Ovary (tissue), 9 donors: ENCODE measurements around the gene KIAA1671. TPM values are rescaled to one million over a fixed set of nuclear protein-coding genes. Genes with fewer than 3 reads are reported as not detected.

Source experiments
- DNase-seq, 5 donors: peaks; one replicate each; pipeline ENCODE4 v3.0.0-alpha.2; 2019 to 2020
- H3K27ac ChIP-seq, 2 donors: fragments of 200-600 bp; one replicate each; pipeline versions ENCODE4 v1.5.1 to v1.8.0; 2019 to 2022
- H3K27me3 ChIP-seq: fragments of 200-600 bp; one replicate; pipeline ENCODE4 v1.8.0; 2022
- H3K36me3 ChIP-seq: fragments of 200-600 bp; sonication (generic); one replicate; pipeline ENCODE4 v1.5.1; 2019
- H3K4me1 ChIP-seq: one replicate; pipeline ENCODE4 v1.8.1; 2013; ENCODE audit warnings: mild to moderate bottlenecking, moderate library complexity; ENCODE audit not compliant: insufficient read depth
- H3K4me3 ChIP-seq: fragments of 200-600 bp; sonication (generic); one replicate; pipeline ENCODE4 v1.5.1; 2017
- H3K9me3 ChIP-seq, 2 donors: fragments of 200-600 bp in 1 of 2; sonication (generic) in 1 of 2; one replicate each; pipeline versions ENCODE4 v1.5.1 to v1.8.1; 2013 to 2019; ENCODE audit warnings: mild to moderate bottlenecking in 1 of 2, moderate library complexity in 1 of 2
- CTCF ChIP-seq, 3 donors: fragments of 450-650 bp in 2 of 3; fragments of 200-600 bp in 1 of 3; IDR thresholded peaks; one replicate each; pipeline versions ENCODE4 v1.5.1 to v1.8.0; 2016 to 2022; ENCODE audit warnings: antibody characterized with exemption in 3 of 3, mild to moderate bottlenecking in 1 of 3
- EP300 ChIP-seq: sonication (generic); formaldehyde crosslinking; IDR thresholded peaks from one replicate; pipeline ENCODE4 v1.6.1; 2017; ENCODE audit warnings: antibody characterized with exemption
- POLR2A ChIP-seq: fragments of 450-650 bp; IDR thresholded peaks from one replicate; pipeline ENCODE4 v1.6.1; 2017; ENCODE audit warnings: antibody characterized with exemption, mild to moderate bottlenecking, moderate library complexity
- WGBS, 3 donors: extraction: QIAGEN DNeasy Blood & Tissue Kit in 1 of 3; methylation state at CpG; one replicate each; pipeline versions ENCODE4 v1.1.5 to v1.1.7; 2013 to 2017; 5-methylcytosine and 5-hydroxymethylcytosine counted together
- intact Hi-C, 4 donors: fragments of 100-400 bp; cut with DNase I; formaldehyde crosslinking; loops; one replicate each; pipeline versions ENCODE4 v1.11.0 to v1.15.1; 2022 to 2023
- polyA plus RNA-seq, 2 donors: library from polyadenylated mRNA; stranded (reverse); fragments of 200-250 nt in 1 of 2; fragments of 350-450 nt in 1 of 2; fragmentation: Illumina TruSeq in 1 of 2; extraction: RNeasy Lipid Tissue Mini Kit (QIAGEN cat#74804) in 1 of 2; gene quantifications; one replicate each; pipeline ENCODE4 v1.2.3, GENCODE V29; 2013 to 2014
- total RNA-seq, 7 donors: library from RNA; depleted of rRNA in 2 of 7; stranded (reverse); fragments of >200 nt in 2 of 7; fragmentation: NEBNext Ultra II Directional in 3 of 7; extraction: Animal tissue kit (Norgen Biotek cat#: 25700) in 3 of 7; gene quantifications; one replicate each; pipeline versions ENCODE4 v1.1.0 to v1.2.4, GENCODE V29; 2016 to 2023
- donor health status: DM: no; HTN: no; CAD: no; lungs with moderate emphysema.
- donor health status: DM: no; HTN: no; CAD: no.
- donor health status: Bipolar disorder and iron deficiency.
- donor health status: DM: yes; HTN: yes; CAD: no.
- donor health status: DM: no; HTN: no; CAD: no.
- donor health status: DM: yes; HTN: yes; CAD: no.

The KIAA1671 gene
- total and polyA plus RNA-seq, 9 donors = 9.8 to 27.9 (median 24.5) TPM

GRCh38 chr22:25120761-25121212 is 168.3 kb downstream of the KIAA1671 start:
- no peak for DNase-seq

DNA sequence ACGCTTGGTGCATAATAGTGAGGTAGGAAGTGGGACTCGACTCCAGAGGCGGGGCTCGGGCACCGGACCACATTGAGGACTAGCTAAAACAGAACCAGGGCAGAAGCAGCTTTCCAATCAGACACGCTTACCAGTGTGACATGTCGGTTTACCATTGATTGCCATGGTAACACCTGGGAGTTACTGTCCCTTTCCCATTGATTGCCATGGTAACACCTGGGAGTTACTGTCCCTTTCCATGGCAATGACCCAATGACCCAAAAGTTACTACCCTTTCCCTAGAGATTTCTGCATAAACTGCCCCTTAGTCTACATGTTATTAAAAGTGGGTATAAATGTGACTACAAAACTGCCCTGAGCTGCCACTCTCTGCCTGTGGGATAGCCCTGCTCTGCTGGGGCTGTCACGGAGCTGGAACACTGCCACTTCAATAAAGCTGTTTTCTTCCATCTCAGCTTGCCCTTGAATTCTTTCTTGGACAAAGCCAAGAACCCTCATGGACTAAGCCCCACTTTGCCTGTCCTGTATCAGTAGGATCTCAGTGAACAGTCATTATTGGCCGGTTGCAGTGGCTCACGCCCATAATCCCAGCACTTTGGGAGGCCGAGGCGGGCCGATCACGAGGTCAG is 169.7 kb downstream of the KIAA1671 start:
- DNase-seq = no peak
- no peak for TF ChIP-seq POLR2A
- no peak for TF ChIP-seq CTCF (IDR thresholded peaks at IDR 0.05)
- TF ChIP-seq EP300 = no peak
- 93 to 95% (median 94%) methylated on average over 14 of the region's 14 CpGs for WGBS, 3 donors
- H3K9me3 ChIP-seq = no peaks in the 10 kb centered on the region
- intact Hi-C loops = no loop called here
- no peak overlapping the region for H3K27ac ChIP-seq
- H3K4me1 ChIP-seq = no peaks in the 10 kb centered on the region
- H3K4me3 ChIP-seq = no peak overlapping the region
- no peaks in the 10 kb centered on the region for H3K27me3 ChIP-seq
- no peaks in the 10 kb centered on the region for H3K36me3 ChIP-seq

More at GRCh38 chr22:25120761-25121212, 168.3 kb downstream of the KIAA1671 start:
- H3K9me3 ChIP-seq = no peaks in the 10 kb centered on the region
- intact Hi-C loops = no loop called here
- H3K36me3 ChIP-seq = no peaks in the 10 kb centered on the region
- no peak overlapping the region for H3K27ac ChIP-seq
- 69 to 77% (median 77%) methylated on average over 12 of the region's 12 CpGs for WGBS, 3 donors
- H3K4me3 ChIP-seq = no peak overlapping the region
- no peaks in the 10 kb centered on the region for H3K4me1 ChIP-seq
- TF ChIP-seq POLR2A = no peak
- no peak for TF ChIP-seq EP300
- no peak for TF ChIP-seq CTCF (IDR thresholded peaks at IDR 0.05)
- H3K27me3 ChIP-seq = no peaks in the 10 kb centered on the region

GRCh38 chr22:25123677-25124076 is 171.2 kb downstream of the KIAA1671 start:
- H3K36me3 ChIP-seq = no peaks in the 10 kb centered on the region
- H3K4me3 ChIP-seq = no peak overlapping the region
- H3K9me3 ChIP-seq = no peaks in the 10 kb centered on the region
- no peak for TF ChIP-seq CTCF (IDR thresholded peaks at IDR 0.05)
- TF ChIP-seq EP300 = no peak
- TF ChIP-seq POLR2A = no peak
- H3K27ac ChIP-seq = no peak overlapping the region
- H3K4me1 ChIP-seq = no peaks in the 10 kb centered on the region
- no peaks in the 10 kb centered on the region for H3K27me3 ChIP-seq
- WGBS, 3 donors = 89 to 94% (median 89%) methylated on average over 3 of the region's 3 CpGs
- DNase-seq = no peak
- intact Hi-C loops = no loop called here

DNA sequence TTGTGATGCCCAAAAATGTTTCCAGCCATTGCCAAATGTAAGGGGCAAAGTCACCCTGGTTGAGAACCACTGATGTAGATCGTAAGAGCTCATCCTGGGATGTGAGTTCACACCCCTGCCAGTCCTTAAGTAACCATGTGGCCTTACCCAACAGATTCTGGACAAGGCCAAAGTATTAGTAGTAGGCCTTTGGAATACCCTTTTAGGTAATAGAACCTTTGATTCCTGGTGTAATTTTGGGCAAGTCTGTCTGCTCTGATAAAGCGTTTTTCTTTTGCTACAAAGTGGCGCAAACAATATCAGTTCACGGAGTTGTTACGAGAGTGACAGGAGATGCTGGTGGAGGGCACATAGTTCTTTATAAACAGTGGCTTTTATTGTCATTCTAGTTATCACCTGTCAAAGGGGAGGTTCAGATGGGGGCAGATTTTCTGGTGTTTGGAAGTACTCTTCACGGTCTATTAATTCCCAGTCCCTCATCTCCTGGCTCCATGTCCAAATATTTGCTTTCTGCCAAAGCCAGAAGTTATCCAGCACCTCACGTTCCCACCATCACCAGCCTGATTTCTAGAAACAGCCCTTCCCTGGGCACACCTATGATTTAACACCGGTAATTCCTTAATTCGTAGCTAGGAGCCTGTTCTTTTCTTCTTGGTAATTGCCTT is 173.3 kb downstream of the KIAA1671 start:
- TF ChIP-seq CTCF (IDR thresholded peaks at IDR 0.05) (no peak), EP300 (no peak), POLR2A (no peak)
- no peak for DNase-seq
- no peaks in the 10 kb centered on the region for H3K9me3 ChIP-seq
- no peak overlapping the region for H3K4me3 ChIP-seq
- no peak overlapping the region for H3K27ac ChIP-seq
- H3K36me3 ChIP-seq = no peaks in the 10 kb centered on the region
- no peaks in the 10 kb centered on the region for H3K27me3 ChIP-seq
- H3K4me1 ChIP-seq = no peaks in the 10 kb centered on the region
- whole genome bisulfite sequencing, 3 donors = 82 to 85% (median 85%) methylated on average over 9 of the region's 9 CpGs
- intact Hi-C loops = no loop called here
